K562 (cell line): Measurements from ENCODE around the gene HGFAC. TPM values are rescaled to one million over a fixed set of nuclear protein-coding genes. Genes with fewer than 3 reads are reported as not detected.
A peak's percentile ranks its signal among the peaks of the same experiment; 100 is the strongest.

ENCODE experiments used
- ATAC-seq: fragments of 200-7000 bp; cut with Tn5 transposase; 3 replicates; pipeline ENCODE4 v1.9.1; 2020; ENCODE audit warnings: moderate library complexity
- BruUV-seq: library from RNA; stranded (reverse); fragments of 400-500 nt; replicated peaks from 2 replicates; lab custom pipeline; 2021; lab: Mats Ljungman, UMichigan
- CTCF ChIA-PET: fragments of 300-600 bp; formaldehyde crosslinking; extraction: SDS; loops from one replicate; lab custom pipeline; 2021; ENCODE audit warnings: low intra/inter-chr PET ratio; lab: Yijun Ruan, JAX
- POLR2A ChIA-PET: fragments of 300-600, 350-650 bp; sonication (Branson Sonifier 250); formaldehyde crosslinking; extraction: SDS; loops from one replicate; lab custom pipeline; 2021; ENCODE audit warnings: antibody characterized with exemption, inconsistent platforms; lab: Yijun Ruan, JAX
- DNase-seq, 4 experiments: peaks; one replicate each; pipeline versions ENCODE4 v3.0.0 to v3.0.0-alpha.2; 2011 to 2018; ENCODE audit warnings: low spot score in 3 of 4, mixed read lengths in 3 of 4; ENCODE audit errors: extremely low read depth in 1 of 4
- FAIRE-seq: peaks from 2 replicates; lab custom pipeline; 2011; peaks lifted over from hg19 to GRCh38; lab: Jason Lieb, UNC
- H2AFZ ChIP-seq: 2 replicates; pipeline ENCODE4 v1.6.0; 2011; ENCODE audit warnings: low read depth, low read length, control low read depth, inconsistent platforms
- H3K27ac ChIP-seq: fragments of 200-600 bp; 3 replicates; pipeline ENCODE4 v1.8.0; 2011; ENCODE audit warnings: low read depth, mild to moderate bottlenecking, control low read depth, inconsistent platforms, low read length, moderate library complexity, mixed read lengths; ENCODE audit errors: extremely low read depth
- H3K27me3 ChIP-seq, 2 experiments: fragments of 300-600 bp in 1 of 2; 2 replicates in 1 of 2; 3 replicates in 1 of 2; pipeline versions ENCODE4 v1.6.0 to v1.8.0; 2011; ENCODE audit warnings: inconsistent platforms in 2 of 2, low read length in 2 of 2, mild to moderate bottlenecking in 1 of 2, mixed read lengths in 1 of 2, moderate library complexity in 1 of 2; ENCODE audit not compliant: control insufficient read depth in 2 of 2, insufficient read depth in 2 of 2
- H3K36me3 ChIP-seq: fragments of 300-600 bp; 3 replicates; pipeline ENCODE4 v1.8.0; 2011; ENCODE audit warnings: mild to moderate bottlenecking, low read length, inconsistent platforms; ENCODE audit not compliant: control insufficient read depth, insufficient read depth
- H3K4me1 ChIP-seq, 2 experiments: fragments of 200-600 bp in 1 of 2; replicated peaks in 1 of 2; 2 replicates in 1 of 2; 3 replicates in 1 of 2; pipeline versions ENCODE4 v1.5.1 to v1.8.0; 2011; ENCODE audit warnings: inconsistent platforms in 2 of 2, low read length in 2 of 2, mild to moderate bottlenecking in 1 of 2, mixed read lengths in 1 of 2, moderate library complexity in 1 of 2; ENCODE audit not compliant: control insufficient read depth in 2 of 2, insufficient read depth in 2 of 2
- H3K4me2 ChIP-seq: 2 replicates; pipeline ENCODE4 v1.6.1; 2011; ENCODE audit warnings: low read length, control low read depth, inconsistent platforms, mixed read lengths; ENCODE audit not compliant: insufficient read depth
- H3K4me3 ChIP-seq: fragments of 200-600 bp; sonication (generic), shearing (Covaris generic); 2 replicates; pipeline ENCODE4 v1.5.1; 2016; ENCODE audit warnings: control low read depth, inconsistent platforms
- H3K79me2 ChIP-seq: fragments of 200-600 bp; 3 replicates; pipeline ENCODE4 v1.8.0; 2011; ENCODE audit warnings: low read length, inconsistent platforms; ENCODE audit not compliant: control insufficient read depth, insufficient read depth
- H3K9ac ChIP-seq, 2 experiments: 2 replicates each; pipeline versions ENCODE4 v1.6.0 to v1.6.1; 2011; ENCODE audit warnings: low read depth in 2 of 2, low read length in 2 of 2, control low read depth in 1 of 2, inconsistent platforms in 1 of 2, mild to moderate bottlenecking in 1 of 2, mixed read lengths in 1 of 2; ENCODE audit not compliant: insufficient read depth in 1 of 2
- H3K9me1 ChIP-seq: one replicate; pipeline ENCODE4 v1.6.0; 2011; ENCODE audit warnings: inconsistent platforms, mild to moderate bottlenecking, low read length, moderate library complexity; ENCODE audit not compliant: control insufficient read depth, insufficient read depth
- H3K9me3 ChIP-seq: replicated peaks from 2 replicates; pipeline ENCODE4 v1.5.1; 2011; ENCODE audit warnings: low read depth, low read length, inconsistent platforms; ENCODE audit not compliant: control insufficient read depth, insufficient read depth
- H4K20me1 ChIP-seq: replicated peaks from 2 replicates; pipeline ENCODE4 v1.6.1; 2011; ENCODE audit warnings: low read length, inconsistent platforms, mixed read lengths; ENCODE audit not compliant: control insufficient read depth, insufficient read depth
- RB1 ChIP-seq: fragments of 450-650 bp; IDR thresholded peaks from 2 replicates; pipeline ENCODE4 v1.6.1; 2017; ENCODE audit warnings: low read depth, mild to moderate bottlenecking
- RBM25 ChIP-seq: fragments of 200-400 bp; formaldehyde crosslinking; IDR thresholded peaks from 2 replicates; pipeline ENCODE4 v1.6.1; 2018; ENCODE audit warnings: low read length, low read depth, moderate library complexity; ENCODE audit not compliant: severe bottlenecking
- RFX1 ChIP-seq: fragments of 450-650 bp; IDR thresholded peaks from 2 replicates; pipeline ENCODE4 v1.6.1; 2016; ENCODE audit warnings: mild to moderate bottlenecking, moderate library complexity
- ZNF449 ChIP-seq: fragments of 250-450 bp; sonication (Bioruptor Pico); IDR thresholded peaks from 2 replicates; pipeline ENCODE4 v1.8.0; 2022; ENCODE audit warnings: moderate library complexity, mild to moderate bottlenecking, inconsistent platforms
- WGBS: fragments of 100-300 bp; shearing (Covaris generic); methylation state at CpG from one replicate; pipeline ENCODE4 v1.1.6; 2016; ENCODE audit warnings: low coverage, mixed read lengths; ENCODE audit not compliant: insufficient coverage; ENCODE audit errors: missing lambda C conversion rate; 5-methylcytosine and 5-hydroxymethylcytosine counted together
- in situ Hi-C: fragments of 300-500 bp; cut with MboI; formaldehyde crosslinking; loops from 4 replicates; pipeline ENCODE4 v1.15.0; 2018; ENCODE audit warnings: inconsistent platforms, mixed read lengths
- intact Hi-C: fragments of 100-400 bp; cut with micrococcal nuclease; formaldehyde crosslinking; loops from 2 replicates; pipeline ENCODE4 v1.14.2; 2022
- polyA plus RNA-seq, 8 experiments: library from polyadenylated mRNA; depleted of rRNA in 4 of 8; stranded (reverse) in 5 of 8; unstranded in 3 of 8; fragments of >200 nt; fragmentation: Nextera tagmentation in 2 of 8; fragmentation: Illumina TruSeq in 1 of 8; extraction: Ambion mirVana in 2 of 8; extraction: Trizol in 1 of 8; gene quantifications; 2 replicates each; pipeline versions ENCODE4 v1.2.1 to v1.2.3, GENCODE V29; 2011 to 2014; ENCODE audit warnings: inconsistent platforms in 1 of 8, missing spikeins in 1 of 8
- total RNA-seq, 7 experiments: library from RNA; depleted of rRNA in 6 of 7; stranded (reverse); fragments of >200 nt in 6 of 7; fragmentation: Illumina TruSeq in 2 of 7; extraction: Trizol in 2 of 7; gene quantifications; 2 replicates each; pipeline versions ENCODE4 v1.2.1 to v1.2.3, GENCODE V29; 2011 to 2021; ENCODE audit warnings: low replicate concordance in 1 of 7

HGFAC gene
- total and polyA plus RNA-seq, 9 of the 15 experiments (the other 6 are each of a cell fraction or from before 2014, with no cell fraction given): 0.13 TPM; not detected in 8

- BruUV-seq: no TSS peak
- intact Hi-C loops: no loop called here
- Histone ChIP-seq H3K9me1 (peaks cover 5% of the 10 kb centered on the region), H3K4me3 (no peak overlapping the region), H2AFZ (no peak overlapping the region), H3K36me3 (no peaks in the 10 kb centered on the region), H3K79me2 (no peaks in the 10 kb centered on the region), H3K9ac (peak overlapping the region in 1 of 2 experiments; percentile 28; a peak in 1 of 4 replicates), H3K4me2 (no peak overlapping the region), H3K9me3 (no peaks in the 10 kb centered on the region), H4K20me1 (peaks cover 6% of the 10 kb centered on the region), H3K27me3 (peaks cover 34 to 59% of the 10 kb centered on the region in 2 experiments), H3K4me1 (peaks cover 4 to 13% of the 10 kb centered on the region in 2 experiments; a peak in 4 of 5 replicates), H3K27ac (no peak overlapping the region)
- no peak for ATAC-seq
- POLR2A ChIA-PET: interaction anchor here (1.5 kb wide), 1 partner anchor 37 kb away, joined by 4 read pairs; no protein-coding TSS in a partner anchor
- in situ Hi-C loops: no loop called here
- CTCF ChIA-PET: no interaction called here
- WGBS: 14% methylated on average over 15 of the region's 15 CpGs
- TF ChIP-seq RFX1: no peak
- TF ChIP-seq RB1: no peak
- DNase-seq: no peak
- FAIRE-seq: no peak
These were observed 39.0 kb upstream of the HGFAC start for GRCh38 chr4:3402491-3403347.

- no peak for ATAC-seq
- no peak overlapping the region for H3K4me2 ChIP-seq
- no peak for TF ChIP-seq ZNF449
- peak; percentile 35 for TF ChIP-seq RBM25
- TF ChIP-seq, all 486 proteins: peak for 1
- 16% methylated on average over 10 of the region's 10 CpGs for WGBS
- Histone ChIP-seq H4K20me1 (peaks cover 14% of the 10 kb centered on the region), H3K36me3 (no peaks in the 10 kb centered on the region), H3K4me1 (peaks cover 4 to 13% of the 10 kb centered on the region in 2 experiments; a peak in 4 of 5 replicates), H3K27ac (no peak overlapping the region), H3K4me3 (no peak overlapping the region), H3K9me3 (no peaks in the 10 kb centered on the region), H3K79me2 (no peaks in the 10 kb centered on the region), H3K9ac (peak overlapping the region in 1 of 2 experiments; percentile 28; a peak in 1 of 4 replicates), H3K9me1 (peaks cover 5% of the 10 kb centered on the region), H3K27me3 (peaks cover 36 to 66% of the 10 kb centered on the region in 2 experiments), H2AFZ (no peak overlapping the region)
- intact Hi-C loops (no loop called here), in situ Hi-C loops (no loop called here)
- ChIA-PET CTCF (no interaction called here), POLR2A (interaction anchor here (1.5 kb wide), 1 partner anchor 38 kb away, joined by 4 read pairs; no protein-coding TSS in a partner anchor)
- no TSS peak for BruUV-seq
- FAIRE-seq (no peak), DNase-seq (no peak)
These were observed 38.3 kb upstream of the HGFAC start for GRCh38 chr4:3403348-3403906.
